Measurements from ENCODE around the gene DNAJC27. TPM values are rescaled to one million over a fixed set of nuclear protein-coding genes. Genes with fewer than 3 reads are reported as not detected.

The DNAJC27 gene
- total and polyA plus RNA-seq, 9 of the 15 experiments (the other 6 are each of a cell fraction or from before 2014, with no cell fraction given): 0.53 to 5.9 (median 3.0) TPM

DNA sequence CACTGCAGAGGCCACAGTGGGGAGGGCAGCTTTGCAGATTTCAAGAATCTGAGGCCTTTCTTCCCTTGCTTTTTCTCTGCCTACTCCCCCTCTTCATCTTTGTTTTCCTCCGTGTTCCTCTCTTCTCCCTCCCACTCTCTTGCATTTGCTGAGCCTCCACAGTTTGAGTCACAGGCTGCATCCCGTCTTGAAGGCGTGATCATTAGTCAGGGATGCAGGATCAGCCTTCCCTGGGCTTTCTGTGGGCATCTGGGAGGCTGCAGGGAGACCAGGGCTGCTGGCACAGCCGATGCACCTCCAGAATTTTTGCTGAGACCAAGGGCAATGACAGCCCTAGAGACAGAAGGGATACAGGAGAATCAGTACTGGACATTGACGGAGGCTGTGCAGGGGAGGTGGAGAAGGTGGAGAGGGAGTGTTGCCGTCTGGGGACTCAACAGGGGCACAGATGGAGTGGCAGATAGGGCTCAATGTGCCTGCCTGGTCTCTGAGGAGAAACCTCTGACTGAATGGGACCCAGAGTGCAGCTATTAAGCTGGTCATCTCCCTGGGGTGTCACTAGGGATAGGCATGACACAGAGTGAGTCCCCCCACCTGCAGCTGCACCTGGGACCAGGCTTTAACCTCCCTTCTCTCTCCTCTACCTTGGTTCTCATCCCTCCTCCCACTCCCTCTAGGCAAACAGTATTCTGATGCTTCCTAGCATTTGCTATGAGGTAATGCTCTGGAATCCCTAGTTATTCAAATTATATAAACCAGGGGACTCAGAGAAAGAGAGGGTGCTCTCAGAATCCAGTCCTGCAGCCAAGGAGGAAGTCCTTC lies 29.0 kb upstream of the DNAJC27 start:
- intact Hi-C loops (cut with micrococcal nuclease) (no loop called here), in situ Hi-C loops (cut with MboI) (no loop called here)
- Histone ChIP-seq H3K4me1 (replicated peaks in 1 of 2; ENCODE audit: control insufficient read depth in 2 of 2, insufficient read depth in 2 of 2, low read length in 2 of 2) (no peaks in the 10 kb centered on the region), H3K4me3 (no peak overlapping the region), H3K36me3 (ENCODE audit: control insufficient read depth, insufficient read depth, low read length) (no peaks in the 10 kb centered on the region), H3K9me3 (replicated peaks; ENCODE audit: control insufficient read depth, insufficient read depth, low read depth, low read length) (no peaks in the 10 kb centered on the region), H2AFZ (ENCODE audit: low read depth, low read length) (no peak overlapping the region), H3K27ac (ENCODE audit: extremely low read depth, low read depth, low read length) (no peak overlapping the region), H3K79me2 (ENCODE audit: control insufficient read depth, insufficient read depth, low read length) (no peaks in the 10 kb centered on the region), H3K27me3 (ENCODE audit: control insufficient read depth in 2 of 2, insufficient read depth in 2 of 2, low read length in 2 of 2) (peaks cover 14 to 39% of the 10 kb centered on the region in 2 experiments), H3K9me1 (ENCODE audit: control insufficient read depth, insufficient read depth, low read length) (no peaks in the 10 kb centered on the region), H3K4me2 (ENCODE audit: insufficient read depth, low read length) (no peak overlapping the region), H3K9ac (ENCODE audit: insufficient read depth in 1 of 2, low read depth in 2 of 2, low read length in 2 of 2) (no peak overlapping the region), H4K20me1 (replicated peaks; ENCODE audit: control insufficient read depth, insufficient read depth, low read length) (no peaks in the 10 kb centered on the region)
- BruUV-seq (replicated peaks): no TSS peak
- TF ChIP-seq MTA2 (IDR thresholded peaks at IDR 0.05; ENCODE audit: low read depth) (no peak), FIP1L1 (IDR thresholded peaks at IDR 0.05; ENCODE audit: low read depth, low read length, poor library complexity, severe bottlenecking) (no peak)
- ATAC-seq (no peak), FAIRE-seq (no peak), DNase-seq (ENCODE audit: extremely low read depth in 1 of 4, low spot score in 3 of 4) (no peak)
- WGBS (ENCODE audit: insufficient coverage, low coverage, missing lambda C conversion rate): 0% methylated on average over 6 of the region's 6 CpGs
- ChIA-PET POLR2A (interaction anchor here (1.8 kb wide), 1 partner anchor 9 kb away, joined by 7 read pairs; no protein-coding TSS in a partner anchor), CTCF (ENCODE audit: low intra/inter-chr PET ratio) (no interaction called here)

GRCh38 chr2:25000036-25000435 lies 28.3 kb upstream of the DNAJC27 start:
- Histone ChIP-seq H3K9ac (ENCODE audit: insufficient read depth in 1 of 2, low read depth in 2 of 2, low read length in 2 of 2) (no peak overlapping the region), H3K79me2 (ENCODE audit: control insufficient read depth, insufficient read depth, low read length) (no peaks in the 10 kb centered on the region), H3K9me3 (replicated peaks; ENCODE audit: control insufficient read depth, insufficient read depth, low read depth, low read length) (no peaks in the 10 kb centered on the region), H3K27ac (ENCODE audit: extremely low read depth, low read depth, low read length) (no peak overlapping the region), H3K4me3 (no peak overlapping the region), H3K36me3 (ENCODE audit: control insufficient read depth, insufficient read depth, low read length) (no peaks in the 10 kb centered on the region), H3K4me2 (ENCODE audit: insufficient read depth, low read length) (no peak overlapping the region), H3K4me1 (replicated peaks in 1 of 2; ENCODE audit: control insufficient read depth in 2 of 2, insufficient read depth in 2 of 2, low read length in 2 of 2) (no peaks in the 10 kb centered on the region), H4K20me1 (replicated peaks; ENCODE audit: control insufficient read depth, insufficient read depth, low read length) (no peaks in the 10 kb centered on the region), H3K27me3 (ENCODE audit: control insufficient read depth in 2 of 2, insufficient read depth in 2 of 2, low read length in 2 of 2) (peaks cover 9 to 32% of the 10 kb centered on the region in 2 experiments), H3K9me1 (ENCODE audit: control insufficient read depth, insufficient read depth, low read length) (no peaks in the 10 kb centered on the region), H2AFZ (ENCODE audit: low read depth, low read length) (no peak overlapping the region)
- ChIA-PET POLR2A (no interaction called here), CTCF (ENCODE audit: low intra/inter-chr PET ratio) (no interaction called here)
- intact Hi-C loops (cut with micrococcal nuclease): no loop called here
- FAIRE-seq: no peak
- WGBS (ENCODE audit: insufficient coverage, low coverage, missing lambda C conversion rate): 3% methylated on average over 4 of the region's 4 CpGs
- in situ Hi-C loops (cut with MboI): no loop called here
- no TSS peak for BruUV-seq (replicated peaks)
- no peak for ATAC-seq
- DNase-seq (ENCODE audit: extremely low read depth in 1 of 4, low spot score in 3 of 4): no peak
- TF ChIP-seq HNRNPUL1 (IDR thresholded peaks at IDR 0.05; ENCODE audit: low read length) (no peak), ZNF436 (CRISPR knock-in tag; IDR thresholded peaks at IDR 0.05) (no peak), HNRNPL (IDR thresholded peaks at IDR 0.05; ENCODE audit: low read depth, low read length) (no peak), BRF2 (IDR thresholded peaks at IDR 0.05; ENCODE audit: borderline replicate concordance, insufficient read depth, insufficient read length) (no peak), RBM17 (IDR thresholded peaks at IDR 0.05; ENCODE audit: borderline replicate concordance, low read depth, low read length) (no peak), FUS (optimal IDR thresholded peaks at IDR 0.05; ENCODE audit: low read depth, low read length) (no peak), E4F1 (CRISPR knock-in tag; IDR thresholded peaks at IDR 0.05; ENCODE audit: borderline replicate concordance) (no peak), PYGO2 (tag; IDR thresholded peaks at IDR 0.05) (no peak), HMG20B (CRISPR knock-in tag; IDR thresholded peaks at IDR 0.05) (no peak), RBM34 (IDR thresholded peaks at IDR 0.05; ENCODE audit: borderline replicate concordance, insufficient read depth, low read length) (no peak)

Data from K562 (cell line).